HEK293 (cell line): ENCODE results near the gene CLDN15.

Experiments used
- EGR2 ChIP-seq: fragments of 450-650 bp; formaldehyde crosslinking; IDR thresholded peaks from 2 replicates; pipeline ENCODE4 v1.5.1; 2016; ENCODE audit warnings: low read depth, missing biosample characterization, missing genetic modification characterization
- FEZF1 ChIP-seq: fragments of 450-650 bp; formaldehyde crosslinking; IDR thresholded peaks from 2 replicates; pipeline ENCODE4 v1.5.1; 2016; ENCODE audit warnings: missing biosample characterization, missing genetic modification characterization
- HOXA7 ChIP-seq: sonication (generic); formaldehyde crosslinking; IDR thresholded peaks from 2 replicates; pipeline ENCODE4 v1.8.1; 2022; ENCODE audit warnings: missing genetic modification reagents, borderline replicate concordance
- HOXC10 ChIP-seq: sonication (generic); formaldehyde crosslinking; IDR thresholded peaks from 2 replicates; pipeline ENCODE4 v1.8.1; 2023; ENCODE audit warnings: mild to moderate bottlenecking, missing genetic modification reagents
- KLF8 ChIP-seq: fragments of 450-650 bp; formaldehyde crosslinking; IDR thresholded peaks from 2 replicates; pipeline ENCODE4 v1.5.1; 2016; ENCODE audit warnings: missing biosample characterization, missing genetic modification characterization
- SP3 ChIP-seq: fragments of 450-650 bp; formaldehyde crosslinking; IDR thresholded peaks from 2 replicates; pipeline ENCODE4 v1.5.1; 2016; ENCODE audit warnings: missing biosample characterization, missing genetic modification characterization
- WT1 ChIP-seq: fragments of 450-650 bp; formaldehyde crosslinking; IDR thresholded peaks from 2 replicates; pipeline ENCODE4 v1.5.1; 2016; ENCODE audit warnings: missing biosample characterization, missing genetic modification characterization
- ZBTB21 ChIP-seq: fragments of 450-650 bp; formaldehyde crosslinking; IDR thresholded peaks from 2 replicates; pipeline ENCODE4 v1.5.1; 2017; ENCODE audit warnings: missing biosample characterization, missing genetic modification characterization
- ZFP3 ChIP-seq: fragments of 450-650 bp; formaldehyde crosslinking; IDR thresholded peaks from 2 replicates; pipeline ENCODE4 v1.5.1; 2016; ENCODE audit warnings: low read depth, missing biosample characterization, missing genetic modification characterization
- ZNF211 ChIP-seq: fragments of 450-650 bp; formaldehyde crosslinking; IDR thresholded peaks from 2 replicates; pipeline ENCODE4 v1.5.1; 2016; ENCODE audit warnings: low read depth, missing biosample characterization, missing genetic modification characterization
- ZNF214 ChIP-seq: fragments of 450-650 bp; formaldehyde crosslinking; IDR thresholded peaks from 2 replicates; pipeline ENCODE4 v1.5.1; 2017; ENCODE audit warnings: missing biosample characterization, mild to moderate bottlenecking, missing genetic modification characterization, borderline replicate concordance
- ZNF223 ChIP-seq: fragments of 450-650 bp; formaldehyde crosslinking; IDR thresholded peaks from 2 replicates; pipeline ENCODE4 v1.5.1; 2016; ENCODE audit warnings: missing biosample characterization, missing genetic modification characterization
- ZNF239 ChIP-seq: fragments of 450-650 bp; formaldehyde crosslinking; IDR thresholded peaks from 2 replicates; pipeline ENCODE4 v1.5.1; 2016; ENCODE audit warnings: missing biosample characterization, missing genetic modification characterization
- ZNF24 ChIP-seq: fragments of 450-650 bp; formaldehyde crosslinking; IDR thresholded peaks from 2 replicates; pipeline ENCODE4 v1.5.1; 2016; ENCODE audit warnings: missing biosample characterization, missing genetic modification characterization
- ZNF274 ChIP-seq, 2 experiments: fragments of 200-500 bp in 1 of 2; fragments of 450-650 bp in 1 of 2; sonication (Bioruptor generic) in 1 of 2; formaldehyde crosslinking in 1 of 2; IDR thresholded peaks; 2 replicates each; pipeline versions ENCODE4 v1.5.1 to v1.6.1; 2014 to 2016; ENCODE audit warnings: borderline replicate concordance in 1 of 2, inconsistent platforms in 1 of 2, low read length in 1 of 2, missing biosample characterization in 1 of 2, missing genetic modification characterization in 1 of 2
- ZNF335 ChIP-seq: fragments of 450-650 bp; formaldehyde crosslinking; conservative IDR thresholded peaks from 2 replicates; pipeline ENCODE4 v1.5.1; 2016; ENCODE audit warnings: missing biosample characterization, missing genetic modification characterization
- ZNF423 ChIP-seq: fragments of 450-650 bp; formaldehyde crosslinking; IDR thresholded peaks from 2 replicates; pipeline ENCODE4 v1.5.1; 2016; ENCODE audit warnings: missing biosample characterization, missing genetic modification characterization
- ZNF433 ChIP-seq: fragments of 450-650 bp; formaldehyde crosslinking; IDR thresholded peaks from 2 replicates; pipeline ENCODE4 v1.5.1; 2016; ENCODE audit warnings: missing biosample characterization, missing genetic modification characterization, low read depth
- ZNF600 ChIP-seq: fragments of 450-650 bp; formaldehyde crosslinking; IDR thresholded peaks from 2 replicates; pipeline ENCODE4 v1.5.1; 2016; ENCODE audit warnings: missing biosample characterization, missing genetic modification characterization
- ZNF623 ChIP-seq: fragments of 450-650 bp; formaldehyde crosslinking; IDR thresholded peaks from 2 replicates; pipeline ENCODE4 v1.5.1; 2016; ENCODE audit warnings: missing biosample characterization, missing genetic modification characterization
- ZNF626 ChIP-seq: fragments of 450-650 bp; sonication (Bioruptor Pico); formaldehyde crosslinking; IDR thresholded peaks from 2 replicates; pipeline ENCODE4 v1.5.1; 2018; ENCODE audit warnings: missing biosample characterization, missing genetic modification characterization, inconsistent platforms
- ZNF664 ChIP-seq: fragments of 450-650 bp; formaldehyde crosslinking; IDR thresholded peaks from 2 replicates; pipeline ENCODE4 v1.5.1; 2016; ENCODE audit warnings: missing biosample characterization, missing genetic modification characterization
- ZNF701 ChIP-seq: fragments of 450-650 bp; formaldehyde crosslinking; IDR thresholded peaks from 2 replicates; pipeline ENCODE4 v1.5.1; 2016; ENCODE audit warnings: missing biosample characterization, missing genetic modification characterization
- ZNF791 ChIP-seq: fragments of 450-650 bp; formaldehyde crosslinking; IDR thresholded peaks from 2 replicates; pipeline ENCODE4 v1.5.1; 2016; ENCODE audit warnings: missing biosample characterization, missing genetic modification characterization
- ZNF792 ChIP-seq: fragments of 450-650 bp; formaldehyde crosslinking; IDR thresholded peaks from 2 replicates; pipeline ENCODE4 v1.5.1; 2016; ENCODE audit warnings: missing biosample characterization, missing genetic modification characterization
- ZNF830 ChIP-seq: fragments of 450-650 bp; IDR thresholded peaks from 2 replicates; pipeline ENCODE4 v1.5.0; 2018; ENCODE audit warnings: missing biosample characterization, missing genetic modification characterization, low read depth, mild to moderate bottlenecking, moderate library complexity
- ZXDB ChIP-seq: fragments of 450-650 bp; formaldehyde crosslinking; IDR thresholded peaks from 2 replicates; pipeline ENCODE4 v1.5.1; 2016; ENCODE audit warnings: missing biosample characterization, missing genetic modification characterization
- TF ChIP-seq, protein P1 (sequence below): fragments of 450-650 bp; IDR thresholded peaks from 2 replicates; pipeline ENCODE4 v1.5.1; 2018; ENCODE audit warnings: missing biosample characterization, missing genetic modification characterization
- TF ChIP-seq, protein P2 (sequence below): fragments of 450-650 bp; formaldehyde crosslinking; IDR thresholded peaks from 2 replicates; pipeline ENCODE4 v1.5.1; 2016; ENCODE audit warnings: missing biosample characterization, missing genetic modification characterization, low read depth
- TF ChIP-seq, protein P3 (sequence below): fragments of 450-650 bp; formaldehyde crosslinking; IDR thresholded peaks from 2 replicates; pipeline ENCODE4 v1.5.1; 2016; ENCODE audit warnings: missing biosample characterization, missing genetic modification characterization, borderline replicate concordance
- TF ChIP-seq, protein P4 (sequence below): fragments of 450-650 bp; formaldehyde crosslinking; conservative IDR thresholded peaks from 2 replicates; pipeline ENCODE4 v1.5.1; 2016; ENCODE audit warnings: low read depth, missing biosample characterization, missing genetic modification characterization

The CLDN15 gene

DNA sequence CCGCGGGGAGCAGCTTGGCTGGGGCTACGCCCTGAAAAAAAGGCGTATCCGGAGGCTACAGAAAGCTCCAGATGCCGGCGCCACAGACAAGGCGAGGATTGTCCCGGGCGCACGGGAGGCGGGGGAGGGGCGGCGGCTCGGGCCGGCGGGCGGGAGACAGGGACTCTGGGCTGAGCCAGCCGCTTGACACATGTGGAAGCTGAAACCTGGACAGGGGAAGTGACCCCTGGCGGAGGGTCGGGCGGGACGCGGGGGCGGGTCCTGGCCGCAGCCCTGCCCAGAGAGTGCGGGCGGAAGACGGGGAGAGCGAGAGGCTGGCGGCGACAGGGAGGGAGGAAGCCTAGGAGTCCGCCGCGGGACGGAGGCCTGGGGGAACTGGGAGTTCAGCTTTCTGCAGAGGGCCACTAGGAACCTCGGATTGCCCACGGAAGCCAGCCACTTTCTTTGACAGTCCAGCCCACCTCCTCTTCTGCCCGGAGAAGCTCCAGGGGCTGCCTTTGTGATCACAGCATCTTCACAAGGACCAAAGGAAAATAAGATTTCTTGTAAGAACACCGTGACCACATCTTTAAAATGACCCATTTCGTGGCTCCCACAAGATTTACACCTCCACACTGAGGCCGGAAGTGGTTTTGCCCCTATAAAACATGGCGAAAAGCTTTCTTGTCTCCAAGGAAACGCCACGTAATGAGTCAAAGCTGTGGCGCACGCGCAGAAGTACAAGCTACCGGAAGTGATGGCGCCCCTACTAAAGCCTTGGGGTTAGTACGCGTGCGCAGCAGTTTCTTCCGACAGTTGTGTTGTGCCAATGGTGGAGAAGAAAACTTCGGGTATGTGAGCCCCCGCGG lies 20.0 kb downstream of the CLDN15 start, which contains the start of the genes PLOD3 and ZNHIT1 (continued):
- no peak for TF ChIP-seq ZNF600
- no peak for TF ChIP-seq ZNF239 (tag by site-specific recombination)
- TF ChIP-seq, protein P1, sequence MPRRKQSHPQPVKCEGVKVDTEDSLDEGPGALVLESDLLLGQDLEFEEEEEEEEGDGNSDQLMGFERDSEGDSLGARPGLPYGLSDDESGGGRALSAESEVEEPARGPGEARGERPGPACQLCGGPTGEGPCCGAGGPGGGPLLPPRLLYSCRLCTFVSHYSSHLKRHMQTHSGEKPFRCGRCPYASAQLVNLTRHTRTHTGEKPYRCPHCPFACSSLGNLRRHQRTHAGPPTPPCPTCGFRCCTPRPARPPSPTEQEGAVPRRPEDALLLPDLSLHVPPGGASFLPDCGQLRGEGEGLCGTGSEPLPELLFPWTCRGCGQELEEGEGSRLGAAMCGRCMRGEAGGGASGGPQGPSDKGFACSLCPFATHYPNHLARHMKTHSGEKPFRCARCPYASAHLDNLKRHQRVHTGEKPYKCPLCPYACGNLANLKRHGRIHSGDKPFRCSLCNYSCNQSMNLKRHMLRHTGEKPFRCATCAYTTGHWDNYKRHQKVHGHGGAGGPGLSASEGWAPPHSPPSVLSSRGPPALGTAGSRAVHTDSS, result no peak
- peak; percentile 89 for TF ChIP-seq SP3 (tag by site-specific recombination)
- no peak for TF ChIP-seq ZNF24
- no peak for TF ChIP-seq FEZF1
- TF ChIP-seq ZNF792 (tag by site-specific recombination), result no peak
- TF ChIP-seq, protein P2, sequence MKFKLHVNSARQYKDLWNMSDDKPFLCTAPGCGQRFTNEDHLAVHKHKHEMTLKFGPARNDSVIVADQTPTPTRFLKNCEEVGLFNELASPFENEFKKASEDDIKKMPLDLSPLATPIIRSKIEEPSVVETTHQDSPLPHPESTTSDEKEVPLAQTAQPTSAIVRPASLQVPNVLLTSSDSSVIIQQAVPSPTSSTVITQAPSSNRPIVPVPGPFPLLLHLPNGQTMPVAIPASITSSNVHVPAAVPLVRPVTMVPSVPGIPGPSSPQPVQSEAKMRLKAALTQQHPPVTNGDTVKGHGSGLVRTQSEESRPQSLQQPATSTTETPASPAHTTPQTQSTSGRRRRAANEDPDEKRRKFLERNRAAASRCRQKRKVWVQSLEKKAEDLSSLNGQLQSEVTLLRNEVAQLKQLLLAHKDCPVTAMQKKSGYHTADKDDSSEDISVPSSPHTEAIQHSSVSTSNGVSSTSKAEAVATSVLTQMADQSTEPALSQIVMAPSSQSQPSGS, result no peak
- TF ChIP-seq, protein P3, sequence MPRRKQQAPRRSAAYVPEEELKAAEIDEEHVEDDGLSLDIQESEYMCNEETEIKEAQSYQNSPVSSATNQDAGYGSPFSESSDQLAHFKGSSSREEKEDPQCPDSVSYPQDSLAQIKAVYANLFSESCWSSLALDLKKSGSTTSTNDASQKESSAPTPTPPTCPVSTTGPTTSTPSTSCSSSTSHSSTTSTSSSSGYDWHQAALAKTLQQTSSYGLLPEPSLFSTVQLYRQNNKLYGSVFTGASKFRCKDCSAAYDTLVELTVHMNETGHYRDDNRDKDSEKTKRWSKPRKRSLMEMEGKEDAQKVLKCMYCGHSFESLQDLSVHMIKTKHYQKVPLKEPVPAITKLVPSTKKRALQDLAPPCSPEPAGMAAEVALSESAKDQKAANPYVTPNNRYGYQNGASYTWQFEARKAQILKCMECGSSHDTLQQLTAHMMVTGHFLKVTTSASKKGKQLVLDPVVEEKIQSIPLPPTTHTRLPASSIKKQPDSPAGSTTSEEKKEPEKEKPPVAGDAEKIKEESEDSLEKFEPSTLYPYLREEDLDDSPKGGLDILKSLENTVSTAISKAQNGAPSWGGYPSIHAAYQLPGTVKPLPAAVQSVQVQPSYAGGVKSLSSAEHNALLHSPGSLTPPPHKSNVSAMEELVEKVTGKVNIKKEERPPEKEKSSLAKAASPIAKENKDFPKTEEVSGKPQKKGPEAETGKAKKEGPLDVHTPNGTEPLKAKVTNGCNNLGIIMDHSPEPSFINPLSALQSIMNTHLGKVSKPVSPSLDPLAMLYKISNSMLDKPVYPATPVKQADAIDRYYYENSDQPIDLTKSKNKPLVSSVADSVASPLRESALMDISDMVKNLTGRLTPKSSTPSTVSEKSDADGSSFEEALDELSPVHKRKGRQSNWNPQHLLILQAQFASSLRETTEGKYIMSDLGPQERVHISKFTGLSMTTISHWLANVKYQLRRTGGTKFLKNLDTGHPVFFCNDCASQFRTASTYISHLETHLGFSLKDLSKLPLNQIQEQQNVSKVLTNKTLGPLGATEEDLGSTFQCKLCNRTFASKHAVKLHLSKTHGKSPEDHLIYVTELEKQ (tag by site-specific recombination), result no peak
- no peak for TF ChIP-seq ZNF335 (tag by site-specific recombination)
- TF ChIP-seq ZNF423 (tag by site-specific recombination), result peak; percentile 5; the same call in 1 of the 2 replicates
- no peak for TF ChIP-seq HOXA7
- no peak for TF ChIP-seq ZNF223 (tag by site-specific recombination)
- TF ChIP-seq ZFP3 (tag by site-specific recombination), result no peak
- TF ChIP-seq ZXDB (tag by site-specific recombination), result peak; percentile 28; the same call in 1 of the 2 replicates
- no peak for TF ChIP-seq ZNF274 (IDR thresholded peaks at IDR 0.05; ENCODE audit: low read length)
- no peak for TF ChIP-seq ZNF274 (tag by site-specific recombination; IDR thresholded peaks at IDR 0.05; ENCODE audit: borderline replicate concordance)
- no peak for TF ChIP-seq ZNF214 (tag by site-specific recombination)
- TF ChIP-seq ZNF664, result no peak
- no peak for TF ChIP-seq HOXC10 (CRISPR knock-in tag)
- no peak for TF ChIP-seq ZNF830 (tag by site-specific recombination)
- TF ChIP-seq WT1 (tag by site-specific recombination), result peak; percentile 38; the same call in 1 of the 2 replicates
- no peak for TF ChIP-seq ZNF701 (tag by site-specific recombination)
- no peak for TF ChIP-seq ZNF433 (tag by site-specific recombination)
- TF ChIP-seq ZBTB21, result no peak
- TF ChIP-seq ZNF211 (tag by site-specific recombination), result no peak
- TF ChIP-seq, protein P4, sequence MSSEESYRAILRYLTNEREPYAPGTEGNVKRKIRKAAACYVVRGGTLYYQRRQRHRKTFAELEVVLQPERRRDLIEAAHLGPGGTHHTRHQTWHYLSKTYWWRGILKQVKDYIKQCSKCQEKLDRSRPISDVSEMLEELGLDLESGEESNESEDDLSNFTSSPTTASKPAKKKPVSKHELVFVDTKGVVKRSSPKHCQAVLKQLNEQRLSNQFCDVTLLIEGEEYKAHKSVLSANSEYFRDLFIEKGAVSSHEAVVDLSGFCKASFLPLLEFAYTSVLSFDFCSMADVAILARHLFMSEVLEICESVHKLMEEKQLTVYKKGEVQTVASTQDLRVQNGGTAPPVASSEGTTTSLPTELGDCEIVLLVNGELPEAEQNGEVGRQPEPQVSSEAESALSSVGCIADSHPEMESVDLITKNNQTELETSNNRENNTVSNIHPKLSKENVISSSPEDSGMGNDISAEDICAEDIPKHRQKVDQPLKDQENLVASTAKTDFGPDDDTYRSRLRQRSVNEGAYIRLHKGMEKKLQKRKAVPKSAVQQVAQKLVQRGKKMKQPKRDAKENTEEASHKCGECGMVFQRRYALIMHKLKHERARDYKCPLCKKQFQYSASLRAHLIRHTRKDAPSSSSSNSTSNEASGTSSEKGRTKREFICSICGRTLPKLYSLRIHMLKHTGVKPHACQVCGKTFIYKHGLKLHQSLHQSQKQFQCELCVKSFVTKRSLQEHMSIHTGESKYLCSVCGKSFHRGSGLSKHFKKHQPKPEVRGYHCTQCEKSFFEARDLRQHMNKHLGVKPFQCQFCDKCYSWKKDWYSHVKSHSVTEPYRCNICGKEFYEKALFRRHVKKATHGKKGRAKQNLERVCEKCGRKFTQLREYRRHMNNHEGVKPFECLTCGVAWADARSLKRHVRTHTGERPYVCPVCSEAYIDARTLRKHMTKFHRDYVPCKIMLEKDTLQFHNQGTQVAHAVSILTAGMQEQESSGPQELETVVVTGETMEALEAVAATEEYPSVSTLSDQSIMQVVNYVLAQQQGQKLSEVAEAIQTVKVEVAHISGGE (tag by site-specific recombination), result peak; percentile 88
- TF ChIP-seq ZNF626 (tag by site-specific recombination), result no peak
- TF ChIP-seq ZNF791 (tag by site-specific recombination), result no peak
- no peak for TF ChIP-seq ZNF623 (tag by site-specific recombination)
- peak; percentile 65 for TF ChIP-seq EGR2 (tag by site-specific recombination)
- TF ChIP-seq KLF8 (tag by site-specific recombination), result peak; percentile 60; the same call in 1 of the 2 replicates
